Right lobe of liver (tissue), 4 donors: Measurements from ENCODE around the gene CEBPZOS.

Experiments used
- CTCF ChIP-seq, 4 donors: fragments of 200-600 bp in 3 of 4; fragments of 450-650 bp in 1 of 4; IDR thresholded peaks; one replicate each; pipeline versions ENCODE4 v1.5.1 to v1.8.0; 2016 to 2022; ENCODE audit warnings: antibody characterized with exemption in 4 of 4, mild to moderate bottlenecking in 2 of 4
- POLR2A ChIP-seq: fragments of 450-650 bp; IDR thresholded peaks from one replicate; pipeline ENCODE4 v1.6.1; 2017; ENCODE audit warnings: antibody characterized with exemption, mild to moderate bottlenecking
- donor health status: DM: no; HTN: no; CAD: no.
- donor health status: DM: no; HTN: no; CAD: no.
- donor health status: DM: no; HTN: yes; CAD: no.

GRCh38 chr2:37171624-37171950 lies 24.7 kb upstream of the CEBPZOS start:
- TF ChIP-seq CTCF (IDR thresholded peaks at IDR 0.05) (no peak), POLR2A (no peak)
